Measurements from ENCODE around the gene PPP2R5D.

Gene PPP2R5D

DNA sequence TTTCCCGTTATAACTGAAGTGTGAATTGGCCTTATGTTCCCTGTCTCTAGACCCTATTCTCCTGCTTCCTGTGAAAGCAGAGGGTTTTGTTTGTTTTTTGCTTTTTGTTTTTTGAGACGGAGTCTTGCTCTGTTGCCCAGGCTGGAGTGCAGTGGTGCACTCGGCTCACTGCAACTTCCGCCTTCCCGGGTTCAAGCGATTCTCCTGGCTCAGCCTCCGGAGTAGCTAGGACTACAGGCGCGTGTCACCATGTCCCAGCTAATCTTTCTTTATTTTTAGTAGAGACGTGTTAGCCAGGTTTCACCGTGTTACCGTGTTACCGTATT is 24.5 kb upstream of the PPP2R5D start:
- H3K4me3 ChIP-seq (ENCODE audit: low read depth, low read length) = no peak overlapping the region
- TF ChIP-seq CTCF (IDR thresholded peaks at IDR 0.05; ENCODE audit: borderline replicate concordance, insufficient read depth, low read depth, low read length) = no peak

- no peak within 1 kb of the TSS for H3K4me3 ChIP-seq (ENCODE audit: low read depth, low read length)
- no peak for TF ChIP-seq CTCF (IDR thresholded peaks at IDR 0.05; ENCODE audit: borderline replicate concordance, insufficient read depth, low read depth, low read length)
Observed at GRCh38 chr6:42960243-42961019, 23.9 kb upstream of the PPP2R5D start, which contains the start of gene GNMT. TSS of gene GNMT (plus strand) at chr6:42960754. CDS start at chr6:42960768, 14 bp downstream.

DNA sequence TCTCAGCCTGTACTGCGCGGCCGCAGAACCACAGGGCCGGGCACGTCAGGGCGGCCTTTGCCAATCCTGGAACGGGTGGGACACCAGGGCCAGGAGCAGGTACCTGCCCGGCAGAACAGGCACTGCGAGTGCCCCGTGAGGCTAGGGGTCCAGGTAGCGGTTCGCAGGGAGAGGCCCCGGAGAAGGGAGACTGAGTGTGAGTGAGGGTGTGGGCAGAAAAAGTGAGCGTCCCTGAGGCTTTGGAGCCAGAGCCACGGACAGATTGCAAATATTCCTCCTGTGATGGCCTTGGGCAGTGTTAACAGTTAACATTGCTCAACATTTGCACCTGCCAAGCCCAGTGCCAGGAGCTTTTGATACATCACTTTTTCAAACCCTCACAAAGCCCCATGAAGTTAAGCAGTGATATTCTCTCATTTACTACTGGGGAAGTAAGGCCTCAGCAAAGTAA is 23.3 kb upstream of the PPP2R5D start:
- TF ChIP-seq CTCF (IDR thresholded peaks at IDR 0.05; ENCODE audit: borderline replicate concordance, insufficient read depth, low read depth, low read length) = no peak

DNA sequence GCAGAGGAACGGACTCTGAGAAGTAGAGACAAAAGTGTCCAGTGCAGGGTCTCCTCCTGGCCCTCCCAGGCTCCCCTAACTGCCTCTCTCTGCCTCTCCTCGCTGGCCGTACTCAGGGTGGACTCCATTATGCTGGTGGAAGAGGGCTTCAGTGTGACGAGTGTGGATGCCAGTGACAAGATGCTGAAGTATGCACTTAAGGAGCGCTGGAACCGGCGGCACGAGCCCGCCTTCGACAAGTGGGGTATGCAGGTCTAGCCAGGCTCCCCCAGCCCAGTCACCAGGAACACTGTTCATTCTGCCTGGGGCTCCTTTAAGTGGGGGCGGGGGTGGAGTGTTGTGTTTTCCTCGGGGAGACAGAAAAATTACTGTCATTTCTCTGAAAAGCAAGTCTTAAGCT is 22.3 kb upstream of the PPP2R5D start:
- no peak overlapping the region for H3K4me3 ChIP-seq (ENCODE audit: low read depth, low read length)
- no peak for TF ChIP-seq CTCF (IDR thresholded peaks at IDR 0.05; ENCODE audit: borderline replicate concordance, insufficient read depth, low read depth, low read length)

More for the DNA sequence above, 23.3 kb upstream of the PPP2R5D start:
- no peak overlapping the region for H3K4me3 ChIP-seq (ENCODE audit: low read depth, low read length)

DNA sequence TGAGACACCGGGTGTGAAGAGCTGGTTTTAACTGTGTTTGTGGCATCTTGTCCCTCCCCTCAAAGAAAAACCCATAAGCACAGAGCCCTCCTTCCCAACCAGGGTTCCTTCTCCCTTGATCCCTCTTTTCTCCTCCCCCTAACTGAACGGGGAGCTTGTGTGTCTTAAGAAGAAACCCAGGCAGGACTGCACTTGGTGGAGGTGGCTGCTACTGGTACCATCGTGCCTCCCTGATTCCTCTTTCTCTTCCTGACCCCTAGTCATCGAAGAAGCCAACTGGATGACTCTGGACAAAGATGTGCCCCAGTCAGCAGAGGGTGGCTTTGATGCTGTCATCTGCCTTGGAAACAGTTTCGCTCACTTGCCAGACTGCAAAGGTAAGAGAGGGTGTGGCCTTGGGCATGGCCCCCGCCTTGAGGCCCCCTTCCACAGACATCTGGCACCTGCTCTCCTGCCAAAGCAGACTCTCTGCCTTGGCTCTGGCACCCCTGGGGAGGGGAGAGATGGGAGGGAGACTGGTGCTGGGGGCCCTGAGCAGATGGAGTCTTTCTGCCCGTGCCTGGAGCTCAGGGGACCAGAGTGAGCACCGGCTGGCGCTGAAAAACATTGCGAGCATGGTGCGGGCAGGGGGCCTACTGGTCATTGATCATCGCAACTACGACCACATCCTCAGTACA is 21.7 kb upstream of the PPP2R5D start:
- H3K4me3 ChIP-seq (ENCODE audit: low read depth, low read length) = no peak overlapping the region
- TF ChIP-seq CTCF (IDR thresholded peaks at IDR 0.05; ENCODE audit: borderline replicate concordance, insufficient read depth, low read depth, low read length) = no peak

DNA sequence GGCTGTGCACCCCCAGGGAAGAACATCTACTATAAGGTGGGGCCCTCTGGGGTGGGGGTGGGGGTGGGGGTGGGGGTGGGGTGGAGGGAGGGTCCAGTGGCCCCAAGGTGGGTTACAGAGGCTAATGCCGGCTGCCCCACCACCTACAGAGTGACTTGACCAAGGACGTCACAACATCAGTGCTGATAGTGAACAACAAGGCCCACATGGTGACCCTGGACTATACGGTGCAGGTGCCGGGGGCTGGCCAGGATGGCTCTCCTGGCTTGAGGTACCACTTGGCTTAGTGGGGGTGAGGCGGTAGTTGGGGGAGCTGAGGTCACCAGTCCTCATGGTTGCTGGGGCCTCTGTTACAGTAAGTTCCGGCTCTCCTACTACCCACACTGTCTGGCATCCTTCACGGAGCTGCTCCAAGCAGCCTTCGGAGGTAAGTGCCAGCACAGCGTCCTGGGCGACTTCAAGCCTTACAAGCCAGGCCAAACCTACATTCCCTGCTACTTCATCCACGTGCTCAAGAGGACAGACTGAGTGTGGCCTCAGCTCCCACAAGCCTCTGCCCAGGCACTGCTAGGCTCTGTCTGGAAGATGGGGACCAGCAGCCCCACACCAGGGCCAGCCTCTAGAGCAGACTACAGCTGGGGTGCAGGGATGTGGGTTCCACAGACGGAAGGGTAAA is 21.1 kb upstream of the PPP2R5D start:
- H3K4me3 ChIP-seq (ENCODE audit: low read depth, low read length) = no peak overlapping the region
- no peak for TF ChIP-seq CTCF (IDR thresholded peaks at IDR 0.05; ENCODE audit: borderline replicate concordance, insufficient read depth, low read depth, low read length)

Data from GM12875 (cell line).